ENCODE measurements around the gene NR6A1. TPM values are rescaled to one million over a fixed set of nuclear protein-coding genes. Genes with fewer than 3 reads are reported as not detected.

NR6A1 gene
- total RNA-seq, 1 experiment from 2014 or later, result 0.91 TPM

DNA sequence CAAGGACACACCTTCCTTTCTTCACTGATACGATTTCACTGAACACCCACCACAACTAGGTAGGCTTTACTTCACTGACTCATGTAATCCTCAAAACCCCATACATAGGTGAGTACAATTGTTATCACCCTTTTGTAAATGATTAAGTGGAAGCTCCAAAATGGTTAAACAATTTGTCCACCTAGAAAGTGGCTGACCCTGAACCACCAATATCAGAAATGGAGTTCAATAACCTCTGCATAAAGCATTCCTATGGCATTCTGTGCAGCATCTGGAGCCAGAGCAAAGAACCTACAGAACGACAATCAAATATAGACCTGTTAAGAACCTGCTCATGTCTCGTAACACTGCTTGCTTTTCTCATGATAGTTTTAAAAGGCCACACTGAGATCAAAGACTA is 213.2 kb downstream of the NR6A1 start:
- peaks cover 6% of the 10 kb centered on the region for H3K4me1 Mint-ChIP-seq (ENCODE audit: insufficient read depth, unreplicated experiment)
- H3K27ac Mint-ChIP-seq (ENCODE audit: low read depth, unreplicated experiment), result no peak overlapping the region
- H3K4me3 Mint-ChIP-seq (ENCODE audit: unreplicated experiment), result no peak overlapping the region
- POLR2A ChIA-PET, result no interaction called here
- CTCF ChIA-PET, result interaction anchor here (0.7 to 1.2 kb wide), 3 partner anchors 19 to 965 kb away, joined by 3 to 4 read pairs (median 3); no protein-coding TSS in a partner anchor
- BruUV-seq (replicated peaks), result no TSS peak
- peaks cover 4% of the 10 kb centered on the region for H3K36me3 Mint-ChIP-seq (ENCODE audit: insufficient read depth, unreplicated experiment)
- intact Hi-C loops (cut with micrococcal nuclease), result no loop called here
- no peaks in the 10 kb centered on the region for H3K27me3 Mint-ChIP-seq (ENCODE audit: insufficient read depth, unreplicated experiment)
- TF ChIP-seq, protein P1, sequence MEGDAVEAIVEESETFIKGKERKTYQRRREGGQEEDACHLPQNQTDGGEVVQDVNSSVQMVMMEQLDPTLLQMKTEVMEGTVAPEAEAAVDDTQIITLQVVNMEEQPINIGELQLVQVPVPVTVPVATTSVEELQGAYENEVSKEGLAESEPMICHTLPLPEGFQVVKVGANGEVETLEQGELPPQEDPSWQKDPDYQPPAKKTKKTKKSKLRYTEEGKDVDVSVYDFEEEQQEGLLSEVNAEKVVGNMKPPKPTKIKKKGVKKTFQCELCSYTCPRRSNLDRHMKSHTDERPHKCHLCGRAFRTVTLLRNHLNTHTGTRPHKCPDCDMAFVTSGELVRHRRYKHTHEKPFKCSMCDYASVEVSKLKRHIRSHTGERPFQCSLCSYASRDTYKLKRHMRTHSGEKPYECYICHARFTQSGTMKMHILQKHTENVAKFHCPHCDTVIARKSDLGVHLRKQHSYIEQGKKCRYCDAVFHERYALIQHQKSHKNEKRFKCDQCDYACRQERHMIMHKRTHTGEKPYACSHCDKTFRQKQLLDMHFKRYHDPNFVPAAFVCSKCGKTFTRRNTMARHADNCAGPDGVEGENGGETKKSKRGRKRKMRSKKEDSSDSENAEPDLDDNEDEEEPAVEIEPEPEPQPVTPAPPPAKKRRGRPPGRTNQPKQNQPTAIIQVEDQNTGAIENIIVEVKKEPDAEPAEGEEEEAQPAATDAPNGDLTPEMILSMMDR (IDR thresholded peaks at IDR 0.05; ENCODE audit: unreplicated experiment), result no peak
- H3K9me3 Mint-ChIP-seq (ENCODE audit: unreplicated experiment), result no peaks in the 10 kb centered on the region
- no peak for DNase-seq (ENCODE audit: unreplicated experiment)

DNA sequence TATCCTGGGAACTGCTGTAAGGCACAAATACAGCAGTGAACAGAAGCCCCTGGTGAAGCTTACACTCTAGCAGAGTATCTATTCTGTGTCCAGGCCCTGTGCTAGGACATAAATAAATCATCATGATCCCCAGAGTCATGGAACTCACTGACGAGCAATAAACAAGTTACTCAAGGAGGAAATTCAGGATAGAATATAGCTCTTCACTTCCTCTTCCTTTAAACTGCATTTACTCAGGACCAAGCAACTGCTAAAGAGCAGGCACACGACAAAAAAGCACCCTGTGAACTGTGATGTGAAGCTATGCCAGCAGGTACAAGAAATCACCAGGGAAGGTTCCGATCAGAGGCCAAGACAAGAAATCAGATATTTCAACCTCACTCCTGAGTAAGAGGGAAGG is 216.1 kb downstream of the NR6A1 start:
- TF ChIP-seq, protein P1 (IDR thresholded peaks at IDR 0.05; ENCODE audit: unreplicated experiment), result no peak
- Mint-ChIP-seq H3K4me1 (ENCODE audit: insufficient read depth, unreplicated experiment) (peaks cover 4% of the 10 kb centered on the region), H3K27ac (ENCODE audit: low read depth, unreplicated experiment) (no peak overlapping the region), H3K9me3 (ENCODE audit: unreplicated experiment) (no peaks in the 10 kb centered on the region), H3K36me3 (ENCODE audit: insufficient read depth, unreplicated experiment) (peaks cover 3% of the 10 kb centered on the region), H3K27me3 (ENCODE audit: insufficient read depth, unreplicated experiment) (no peaks in the 10 kb centered on the region), H3K4me3 (ENCODE audit: unreplicated experiment) (no peak overlapping the region)
- ChIA-PET CTCF (interaction anchor here (0.5 to 6.1 kb wide), 8 partner anchors 11 to 172 kb away, joined by 3 to 52 read pairs (median 4); no protein-coding TSS in a partner anchor), POLR2A (interaction anchor here (0.8 to 1.1 kb wide), 2 partner anchors 10 to 48 kb away, joined by 3 read pairs; no protein-coding TSS in a partner anchor)
- no TSS peak for BruUV-seq (replicated peaks)
- DNase-seq (ENCODE audit: unreplicated experiment), result no peak
- intact Hi-C loops (cut with micrococcal nuclease), result no loop called here

DNA sequence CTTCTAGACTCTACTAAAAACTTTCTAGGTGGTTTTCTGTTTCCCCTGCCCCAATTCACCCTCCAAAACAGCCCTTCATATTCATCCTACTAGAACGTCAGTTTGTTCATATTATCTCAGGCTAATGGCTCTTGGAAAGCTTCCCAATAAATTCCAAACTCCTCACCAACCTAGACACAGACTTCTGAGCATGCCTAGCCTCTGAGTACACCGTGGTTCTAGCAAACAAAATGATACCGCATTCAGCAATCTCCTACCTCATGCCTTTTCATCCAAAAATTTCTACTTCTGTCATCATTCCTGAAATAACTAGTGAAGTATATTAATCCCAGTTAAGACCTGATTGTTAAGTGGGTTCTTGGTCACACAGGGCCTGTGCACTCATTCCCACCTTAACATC is 217.4 kb downstream of the NR6A1 start:
- TF ChIP-seq, protein P1 (IDR thresholded peaks at IDR 0.05; ENCODE audit: unreplicated experiment), result no peak
- CTCF ChIA-PET, result interaction anchor here (0.7 to 6.1 kb wide), 8 partner anchors 9 to 167 kb away, joined by 3 to 71 read pairs (median 40); no protein-coding TSS in a partner anchor

DNA sequence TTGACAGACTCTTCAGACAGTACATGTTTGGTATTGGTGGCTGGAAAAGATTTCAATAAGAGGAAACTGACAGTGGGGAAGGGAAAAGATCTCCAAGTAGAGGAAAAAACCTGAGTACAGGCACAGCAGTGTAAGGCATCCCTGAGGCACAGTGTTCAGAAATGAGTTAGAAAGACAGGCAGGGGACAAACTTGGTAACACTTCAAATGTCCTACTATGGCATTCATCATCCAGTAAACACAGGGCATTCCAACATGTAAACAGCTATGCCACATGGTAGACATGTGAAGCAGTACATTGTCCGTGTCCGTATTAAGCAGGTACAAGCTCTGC is 218.9 kb downstream of the NR6A1 start:
- Mint-ChIP-seq H3K9me3 (ENCODE audit: unreplicated experiment) (no peaks in the 10 kb centered on the region), H3K27ac (ENCODE audit: low read depth, unreplicated experiment) (no peak overlapping the region), H3K4me3 (ENCODE audit: unreplicated experiment) (no peak overlapping the region), H3K27me3 (ENCODE audit: insufficient read depth, unreplicated experiment) (no peaks in the 10 kb centered on the region), H3K36me3 (ENCODE audit: insufficient read depth, unreplicated experiment) (no peaks in the 10 kb centered on the region), H3K4me1 (ENCODE audit: insufficient read depth, unreplicated experiment) (no peaks in the 10 kb centered on the region)
- intact Hi-C loops (cut with micrococcal nuclease), result loop anchor here (1.0 to 5.0 kb wide), 3 partner anchors 160 to 213 kb away; no protein-coding TSS in a partner anchor
- ChIA-PET CTCF (interaction anchor here (0.6 to 6.1 kb wide), 34 partner anchors 11 to 476 kb away, joined by 3 to 71 read pairs (median 6); no protein-coding TSS in a partner anchor), POLR2A (interaction anchor here (0.8 to 1.5 kb wide), 8 partner anchors 15 to 181 kb away, joined by 3 to 7 read pairs (median 4); no protein-coding TSS in a partner anchor)
- TF ChIP-seq, protein P1 (IDR thresholded peaks at IDR 0.05; ENCODE audit: unreplicated experiment), result no peak
- DNase-seq (ENCODE audit: unreplicated experiment), result no peak
- BruUV-seq (replicated peaks), result no TSS peak

More for the DNA sequence above, 217.4 kb downstream of the NR6A1 start:
- POLR2A ChIA-PET, result interaction anchor here (0.6 to 0.7 kb wide), 2 partner anchors 10 to 104 kb away, joined by 3 read pairs; no protein-coding TSS in a partner anchor
- Mint-ChIP-seq H3K4me1 (ENCODE audit: insufficient read depth, unreplicated experiment) (no peaks in the 10 kb centered on the region), H3K9me3 (ENCODE audit: unreplicated experiment) (no peaks in the 10 kb centered on the region), H3K27me3 (ENCODE audit: insufficient read depth, unreplicated experiment) (no peaks in the 10 kb centered on the region), H3K27ac (ENCODE audit: low read depth, unreplicated experiment) (no peak overlapping the region), H3K36me3 (ENCODE audit: insufficient read depth, unreplicated experiment) (no peaks in the 10 kb centered on the region), H3K4me3 (ENCODE audit: unreplicated experiment) (no peak overlapping the region)
- no peak for DNase-seq (ENCODE audit: unreplicated experiment)
- intact Hi-C loops (cut with micrococcal nuclease), result loop anchor here (2.0 to 5.0 kb wide), 2 partner anchors 199 to 211 kb away; no protein-coding TSS in a partner anchor
- BruUV-seq (replicated peaks), result no TSS peak
